SK-N-SH (cell line): ENCODE data around the gene GPD1L.

ENCODE experiments used
- CTCF ChIP-seq: fragments of 200-600 bp; sonication (generic); IDR thresholded peaks from 2 replicates; pipeline ENCODE4 v1.6.1; 2017; ENCODE audit warnings: antibody characterized with exemption, mild to moderate bottlenecking, moderate library complexity
- GABPA ChIP-seq: IDR thresholded peaks from 2 replicates; pipeline ENCODE4 v1.4.0; 2012; ENCODE audit warnings: low read depth, mild to moderate bottlenecking
- GATA2 ChIP-seq: sonication (generic); formaldehyde crosslinking; IDR thresholded peaks from 2 replicates; pipeline ENCODE4 v1.5.0; 2020; ENCODE audit warnings: mild to moderate bottlenecking, missing genetic modification reagents
- RXRA ChIP-seq: IDR thresholded peaks from 2 replicates; pipeline ENCODE4 v1.4.0; 2012; ENCODE audit warnings: low read depth, mild to moderate bottlenecking, borderline replicate concordance
- TF ChIP-seq, protein P1 (sequence below): IDR thresholded peaks from 2 replicates; pipeline ENCODE4 v1.4.0; 2012; ENCODE audit warnings: low read depth, borderline replicate concordance
- TF ChIP-seq, protein P2 (sequence below): IDR thresholded peaks from 2 replicates; pipeline ENCODE4; 2012

DNA sequence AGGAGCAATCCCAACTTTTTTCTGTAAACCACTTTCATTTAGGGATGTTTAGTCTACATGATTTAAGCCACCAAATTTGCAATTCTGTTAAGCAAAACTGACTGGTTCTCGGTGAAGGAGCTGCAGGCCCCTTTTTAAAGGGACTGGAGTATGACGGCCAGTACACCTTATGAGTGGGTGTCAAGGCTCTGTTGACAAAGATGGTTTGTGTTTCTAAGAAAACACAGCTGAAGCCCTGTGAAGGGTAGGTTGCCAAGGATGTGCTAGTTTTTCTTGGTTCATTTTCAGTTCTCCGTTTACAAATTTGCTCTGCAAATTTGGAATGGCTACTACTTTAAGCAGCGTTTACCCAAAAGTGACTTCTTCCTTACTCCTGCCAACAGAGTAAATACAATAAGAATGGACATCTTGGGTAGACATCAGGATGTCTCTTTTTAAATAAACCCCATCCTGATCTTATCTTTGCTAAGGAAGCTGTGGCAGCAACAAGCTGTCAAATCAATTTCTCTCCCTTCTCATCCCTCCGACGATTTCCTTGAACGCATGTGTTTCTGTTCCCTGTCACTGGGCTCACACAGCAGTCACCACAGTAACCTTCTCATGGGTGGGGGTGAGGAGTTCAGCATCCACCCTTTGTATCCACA lies 73.8 kb downstream of the GPD1L start:
- TF ChIP-seq CTCF, result no peak
- TF ChIP-seq, protein P1, sequence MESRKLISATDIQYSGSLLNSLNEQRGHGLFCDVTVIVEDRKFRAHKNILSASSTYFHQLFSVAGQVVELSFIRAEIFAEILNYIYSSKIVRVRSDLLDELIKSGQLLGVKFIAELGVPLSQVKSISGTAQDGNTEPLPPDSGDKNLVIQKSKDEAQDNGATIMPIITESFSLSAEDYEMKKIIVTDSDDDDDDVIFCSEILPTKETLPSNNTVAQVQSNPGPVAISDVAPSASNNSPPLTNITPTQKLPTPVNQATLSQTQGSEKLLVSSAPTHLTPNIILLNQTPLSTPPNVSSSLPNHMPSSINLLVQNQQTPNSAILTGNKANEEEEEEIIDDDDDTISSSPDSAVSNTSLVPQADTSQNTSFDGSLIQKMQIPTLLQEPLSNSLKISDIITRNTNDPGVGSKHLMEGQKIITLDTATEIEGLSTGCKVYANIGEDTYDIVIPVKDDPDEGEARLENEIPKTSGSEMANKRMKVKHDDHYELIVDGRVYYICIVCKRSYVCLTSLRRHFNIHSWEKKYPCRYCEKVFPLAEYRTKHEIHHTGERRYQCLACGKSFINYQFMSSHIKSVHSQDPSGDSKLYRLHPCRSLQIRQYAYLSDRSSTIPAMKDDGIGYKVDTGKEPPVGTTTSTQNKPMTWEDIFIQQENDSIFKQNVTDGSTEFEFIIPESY, result no peak
- no peak for TF ChIP-seq RXRA
- TF ChIP-seq GABPA, result no peak
- TF ChIP-seq, protein P2, sequence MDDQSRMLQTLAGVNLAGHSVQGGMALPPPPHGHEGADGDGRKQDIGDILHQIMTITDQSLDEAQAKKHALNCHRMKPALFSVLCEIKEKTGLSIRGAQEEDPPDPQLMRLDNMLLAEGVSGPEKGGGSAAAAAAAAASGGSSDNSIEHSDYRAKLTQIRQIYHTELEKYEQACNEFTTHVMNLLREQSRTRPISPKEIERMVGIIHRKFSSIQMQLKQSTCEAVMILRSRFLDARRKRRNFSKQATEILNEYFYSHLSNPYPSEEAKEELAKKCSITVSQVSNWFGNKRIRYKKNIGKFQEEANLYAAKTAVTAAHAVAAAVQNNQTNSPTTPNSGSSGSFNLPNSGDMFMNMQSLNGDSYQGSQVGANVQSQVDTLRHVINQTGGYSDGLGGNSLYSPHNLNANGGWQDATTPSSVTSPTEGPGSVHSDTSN, result peak; percentile 62
- no peak for TF ChIP-seq GATA2 (CRISPR knock-in tag)
